Measurements from ENCODE around the gene IL17REL.
"Not testable (repeated sequence)": the region's sequence is repeated elsewhere in the genome, so short reads cannot be mapped to it uniquely, and the experiment has no call there.

IL17REL gene

DNA sequence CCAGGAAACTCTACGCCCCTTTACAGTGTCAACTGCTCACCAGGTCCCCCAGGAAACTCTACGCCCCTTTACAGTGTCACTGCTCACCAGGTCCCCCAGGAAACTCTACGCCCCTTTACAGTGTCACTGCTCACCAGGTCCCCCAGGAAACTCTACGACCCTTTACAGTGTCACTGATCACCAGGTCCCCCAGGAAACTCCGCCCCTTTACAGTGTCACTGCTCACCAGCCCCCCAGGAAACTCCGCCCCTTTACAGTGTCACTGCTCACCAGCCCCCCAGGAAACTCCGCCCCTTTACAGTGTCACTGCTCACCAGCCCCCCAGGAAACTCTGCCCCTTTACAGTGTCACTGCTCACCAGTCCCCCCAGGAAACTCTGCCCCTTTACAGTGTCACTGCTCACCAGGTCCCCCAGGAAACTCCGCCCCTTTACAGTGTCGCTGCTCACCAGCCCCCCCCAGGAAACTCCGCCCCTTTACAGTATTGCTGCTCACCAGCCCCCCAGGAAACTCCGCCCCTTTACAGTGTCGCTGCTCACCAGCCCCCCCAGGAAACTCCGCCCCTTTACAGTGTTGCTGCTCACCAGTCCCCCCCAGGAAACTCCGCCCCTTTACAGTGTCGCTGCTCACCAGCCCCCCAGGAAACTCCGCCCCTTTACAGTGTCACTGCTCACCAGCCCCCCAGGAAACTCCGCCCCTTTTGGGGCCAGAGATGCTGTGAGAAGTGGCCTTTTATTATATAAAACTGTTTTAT is 67.3 kb downstream of the IL17REL start:
- DNase-seq (ENCODE audit: low read depth, low spot score): not testable (repeated sequence)
